IMR-90 (cell line): ENCODE data around the gene RAP1GAP. TPM values are rescaled to one million over a fixed set of nuclear protein-coding genes. Genes with fewer than 3 reads are reported as not detected.

Experiments
- ATAC-seq: fragments of 200-7000 bp; cut with Tn5 transposase; 2 replicates; pipeline ENCODE4 v1.9.1; 2020; ENCODE audit warnings: low read depth, mild to moderate bottlenecking, moderate library complexity
- BruUV-seq: library from RNA; stranded (reverse); fragments of 400-500 nt; replicated peaks from 2 replicates; lab custom pipeline; 2021; lab: Mats Ljungman, UMichigan
- CTCF ChIA-PET: fragments of 300-600 bp; formaldehyde crosslinking; extraction: SDS; loops from one replicate; lab custom pipeline; 2021; ENCODE audit warnings: antibody characterized with exemption; lab: Yijun Ruan, JAX
- POLR2A ChIA-PET: fragments of 300-600 bp; sonication (Branson Sonifier 250); formaldehyde crosslinking; loops from one replicate; lab custom pipeline; 2022; ENCODE audit warnings: antibody characterized with exemption; ENCODE audit not compliant: unreplicated experiment; lab: Charles Lee
- DNase-seq: peaks from one replicate; pipeline ENCODE4 v3.0.0; 2013
- H2AFZ ChIP-seq: replicated peaks from 2 replicates; pipeline ENCODE3; 2013; ENCODE audit warnings: low read length, mild to moderate bottlenecking; ENCODE audit not compliant: poor library complexity
- H2AK5ac ChIP-seq: 2 replicates; pipeline ENCODE4 v1.6.1; 2013; ENCODE audit warnings: low read depth, low read length, inconsistent platforms
- H2AK9ac ChIP-seq: replicated peaks from 2 replicates; pipeline ENCODE3; 2013; ENCODE audit warnings: mild to moderate bottlenecking, low read depth, low read length, moderate library complexity; ENCODE audit not compliant: poor library complexity
- H2BK120ac ChIP-seq: 2 replicates; pipeline ENCODE4 v1.6.1; 2013; ENCODE audit warnings: low read depth, low read length, inconsistent platforms
- H2BK15ac ChIP-seq: 3 replicates; pipeline ENCODE4 v1.6.1; 2013; ENCODE audit warnings: low read depth, low read length, inconsistent platforms
- H2BK20ac ChIP-seq: 2 replicates; pipeline ENCODE4 v1.6.1; 2013; ENCODE audit warnings: low read depth, mild to moderate bottlenecking, inconsistent platforms, low read length, moderate library complexity
- H2BK5ac ChIP-seq: 2 replicates; pipeline ENCODE4 v1.6.1; 2013; ENCODE audit warnings: mild to moderate bottlenecking, low read depth, low read length, inconsistent platforms; ENCODE audit not compliant: poor library complexity, severe bottlenecking
- H3K14ac ChIP-seq: replicated peaks from 2 replicates; pipeline ENCODE4 v1.6.1; 2013; ENCODE audit warnings: low read depth, low read length, inconsistent platforms
- H3K18ac ChIP-seq: 2 replicates; pipeline ENCODE4 v1.6.1; 2013; ENCODE audit warnings: low read depth, low read length, control low read depth
- H3K23ac ChIP-seq: 2 replicates; pipeline ENCODE4 v1.6.1; 2013; ENCODE audit warnings: low read depth, low read length, inconsistent platforms
- H3K27ac ChIP-seq: 2 replicates; pipeline ENCODE4 v1.5.1; 2013; ENCODE audit warnings: mild to moderate bottlenecking, control low read depth, low read length; ENCODE audit not compliant: insufficient read depth
- H3K27me3 ChIP-seq: 2 replicates; pipeline ENCODE4 v1.6.1; 2013; ENCODE audit warnings: low read length; ENCODE audit not compliant: control insufficient read depth, insufficient read depth
- H3K36me3 ChIP-seq: 2 replicates; pipeline ENCODE4 v1.6.1; 2013; ENCODE audit warnings: low read length, mixed read lengths; ENCODE audit not compliant: control insufficient read depth, insufficient read depth
- H3K4ac ChIP-seq: 2 replicates; pipeline ENCODE4 v1.6.1; 2013; ENCODE audit warnings: low read depth, low read length, inconsistent platforms
- H3K4me1 ChIP-seq: 2 replicates; pipeline ENCODE4 v1.6.1; 2013; ENCODE audit warnings: low read length, mixed read lengths; ENCODE audit not compliant: control insufficient read depth, insufficient read depth
- H3K4me2 ChIP-seq: 2 replicates; pipeline ENCODE4 v1.6.1; 2013; ENCODE audit warnings: low read depth, mild to moderate bottlenecking, control low read depth, low read length, moderate library complexity
- H3K4me3 ChIP-seq: 2 replicates; pipeline ENCODE4 v1.5.1; 2013; ENCODE audit warnings: low read depth, mild to moderate bottlenecking, control low read depth, low read length, moderate library complexity; ENCODE audit not compliant: insufficient read depth
- H3K56ac ChIP-seq: 2 replicates; pipeline ENCODE4 v1.6.1; 2013; ENCODE audit warnings: low read length, inconsistent platforms; ENCODE audit not compliant: insufficient read depth; ENCODE audit errors: extremely low read depth
- H3K79me1 ChIP-seq, 2 experiments: 2 replicates each; pipeline ENCODE4 v1.6.1; 2013; ENCODE audit warnings: low read length in 2 of 2, inconsistent platforms in 1 of 2, low read depth in 1 of 2
- H3K9ac ChIP-seq: 2 replicates; pipeline ENCODE4 v1.6.1; 2013; ENCODE audit warnings: low read depth, low read length, control low read depth
- H3K9me1 ChIP-seq: 2 replicates; pipeline ENCODE4 v1.6.1; 2013; ENCODE audit warnings: low read length, inconsistent platforms; ENCODE audit not compliant: insufficient read depth
- H3K9me3 ChIP-seq: 2 replicates; pipeline ENCODE4 v1.6.1; 2013; ENCODE audit warnings: low read length; ENCODE audit not compliant: control insufficient read depth, insufficient read depth
- H4K20me1 ChIP-seq: 2 replicates; pipeline ENCODE4 v1.6.1; 2013; ENCODE audit warnings: low read length, inconsistent platforms; ENCODE audit not compliant: insufficient read depth
- H4K5ac ChIP-seq: 2 replicates; pipeline ENCODE4 v1.6.1; 2013; ENCODE audit warnings: mild to moderate bottlenecking, low read depth, low read length, control low read depth
- H4K8ac ChIP-seq, 2 experiments: 2 replicates each; pipeline ENCODE4 v1.6.1; 2013; ENCODE audit warnings: low read depth in 2 of 2, low read length in 2 of 2, control low read depth in 1 of 2, inconsistent platforms in 1 of 2
- H4K91ac ChIP-seq: 2 replicates; pipeline ENCODE4 v1.6.1; 2013; ENCODE audit warnings: low read depth, low read length, inconsistent platforms; ENCODE audit not compliant: insufficient read depth
- MAFK ChIP-seq: IDR thresholded peaks from 2 replicates; pipeline ENCODE4 v1.6.1; 2012; ENCODE audit warnings: low read depth, low read length, improper control_type of control experiment
- MXI1 ChIP-seq: IDR thresholded peaks from 2 replicates; pipeline ENCODE4 v1.6.1; 2012; ENCODE audit warnings: low read depth, mild to moderate bottlenecking, low read length, moderate library complexity, borderline replicate concordance
- USF2 ChIP-seq: fragments of 150-350 bp; IDR thresholded peaks from 2 replicates; pipeline ENCODE4 v1.6.1; 2017; ENCODE audit warnings: mild to moderate bottlenecking, antibody characterized with exemption, low read length, low read depth
- WGBS, 2 experiments: methylation state at CpG; one replicate each; pipeline versions ENCODE4 v1.1.5 to v1.1.7; 2013; ENCODE audit warnings: missing lambda C conversion rate in 2 of 2; ENCODE audit not compliant: insufficient read length in 1 of 2; ENCODE audit errors: extremely low coverage in 2 of 2; 5-methylcytosine and 5-hydroxymethylcytosine counted together
- dilution Hi-C: fragments of 300-500 bp; cut with HindIII; formaldehyde crosslinking; loops from one replicate; pipeline ENCODE4 v1.14.3; 2018; ENCODE audit warnings: low sequenced_read_pairs; ENCODE audit not compliant: unreplicated experiment
- in situ Hi-C: fragments of 300-500 bp; cut with MboI; formaldehyde crosslinking; loops from 3 replicates; pipeline ENCODE4 v1.14.3; 2019; ENCODE audit warnings: low sequenced_read_pairs, inconsistent platforms, mixed read lengths
- intact Hi-C: fragments of 100-400 bp; cut with micrococcal nuclease; formaldehyde crosslinking; loops from 2 replicates; pipeline ENCODE4 v1.10.0; 2022
- polyA plus RNA-seq, 3 experiments: library from polyadenylated mRNA; depleted of rRNA; stranded (reverse); fragments of >200 nt; gene quantifications; 2 replicates each; pipeline ENCODE4 v1.2.3, GENCODE V29; 2012; ENCODE audit warnings: low replicate concordance in 1 of 3
- total RNA-seq: library from RNA; depleted of rRNA; stranded (reverse); fragments of >200 nt; gene quantifications from 2 replicates; pipeline ENCODE4 v1.2.3, GENCODE V29; 2012

Gene RAP1GAP
- total and polyA plus RNA-seq, 2 of the 4 experiments (the other 2 are of a cell fraction): under 0.01 to 0.10 TPM

- H3K9me1 ChIP-seq: no peaks in the 10 kb centered on the region
- H3K9ac ChIP-seq: no peak overlapping the region
- no peak overlapping the region for H2BK5ac ChIP-seq
- H3K4me2 ChIP-seq: no peak overlapping the region
- H2AK5ac ChIP-seq: no peak overlapping the region
- H3K4me3 ChIP-seq: no peak overlapping the region
- no peak overlapping the region for H3K56ac ChIP-seq
- no peak overlapping the region for H4K91ac ChIP-seq
- no peak overlapping the region for H2BK15ac ChIP-seq
- WGBS, 2 experiments: no CpG with 5 or more reads among the region's 4 CpGs
- peaks cover 4% of the 10 kb centered on the region; the same call in 1 of the 2 replicates for H4K20me1 ChIP-seq
- BruUV-seq: no TSS peak
- no peak overlapping the region for H3K27ac ChIP-seq
- no peak overlapping the region for H3K18ac ChIP-seq
- H2AK9ac ChIP-seq: no peak overlapping the region
- in situ Hi-C loops: no loop called here
- no peak overlapping the region for H4K5ac ChIP-seq
- no peak overlapping the region for H4K8ac ChIP-seq
- H3K79me1 ChIP-seq: no peaks in the 10 kb centered on the region
- H3K27me3 ChIP-seq: peaks cover 56% of the 10 kb centered on the region
- no peak overlapping the region for H2BK20ac ChIP-seq
- H3K36me3 ChIP-seq: no peaks in the 10 kb centered on the region
- no peak for DNase-seq
- intact Hi-C loops: loop anchor here (1.0 kb wide), 1 partner anchor 11 kb away; no protein-coding TSS in a partner anchor
- dilution Hi-C loops: no loop called here
- no peak overlapping the region for H3K4ac ChIP-seq
- H2AFZ ChIP-seq: no peak overlapping the region
- TF ChIP-seq USF2: no peak
- no peak for TF ChIP-seq MAFK
- no peak for TF ChIP-seq MXI1
- POLR2A ChIA-PET: no interaction called here
- peaks cover 3% of the 10 kb centered on the region; the same call in 1 of the 2 replicates for H3K4me1 ChIP-seq
- H3K23ac ChIP-seq: no peak overlapping the region
- no peak overlapping the region for H2BK120ac ChIP-seq
- no peak overlapping the region for H3K14ac ChIP-seq
- no peaks in the 10 kb centered on the region for H3K9me3 ChIP-seq
- no peak for ATAC-seq
- CTCF ChIA-PET: interaction anchor here (1.5 kb wide), 1 partner anchor 158 kb away, joined by 3 read pairs; no protein-coding TSS in a partner anchor
Measured at GRCh38 chr1:21648352-21648730, 20.8 kb downstream of the RAP1GAP start.
